ENCODE data around the gene GSN.

GSN gene

GRCh38 chr9:121246821-121247561 is 21.0 kb upstream of the GSN start:
- FAIRE-seq, result no peak

GRCh38 chr9:121249563-121249962 is 18.4 kb upstream of the GSN start:
- no peak for FAIRE-seq

GRCh38 chr9:121252104-121252851 is 15.7 kb upstream of the GSN start:
- FAIRE-seq, result no peak

GRCh38 chr9:121253162-121253561 is 14.8 kb upstream of the GSN start:
- FAIRE-seq, result no peak

DNA sequence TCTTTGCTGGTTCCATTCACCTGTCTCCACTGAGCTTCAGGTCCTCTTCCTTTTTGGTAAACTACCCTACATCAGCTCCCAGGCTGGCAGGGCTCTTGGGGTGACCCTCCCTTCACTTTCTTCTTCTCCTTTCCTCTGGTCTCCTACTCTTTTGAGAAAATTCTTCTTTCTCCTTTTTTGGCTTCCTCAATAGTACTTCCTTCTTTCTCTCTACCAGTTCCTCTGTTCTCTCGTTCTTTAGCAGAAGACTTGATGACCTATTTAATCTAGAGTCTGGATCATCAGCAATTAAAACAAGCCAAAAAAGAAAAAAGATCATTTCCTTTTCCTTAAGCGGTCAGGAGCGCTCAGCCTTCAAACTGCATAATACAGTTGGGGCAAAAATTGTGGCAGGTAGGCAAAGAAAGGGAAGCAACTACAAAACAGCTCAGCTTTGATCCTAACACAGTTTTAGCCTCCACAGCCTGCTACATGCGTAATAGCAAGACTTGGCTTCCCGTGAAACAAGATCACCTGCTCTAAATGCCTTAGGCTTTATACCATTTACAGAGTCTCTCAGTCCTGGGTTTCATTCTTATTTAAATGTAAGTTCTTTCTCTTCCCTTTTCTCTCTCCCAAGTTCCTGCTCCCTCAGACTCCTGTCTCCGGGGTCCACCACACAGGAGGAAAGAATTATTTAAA is 14.0 kb upstream of the GSN start:
- no peak for FAIRE-seq

DNA sequence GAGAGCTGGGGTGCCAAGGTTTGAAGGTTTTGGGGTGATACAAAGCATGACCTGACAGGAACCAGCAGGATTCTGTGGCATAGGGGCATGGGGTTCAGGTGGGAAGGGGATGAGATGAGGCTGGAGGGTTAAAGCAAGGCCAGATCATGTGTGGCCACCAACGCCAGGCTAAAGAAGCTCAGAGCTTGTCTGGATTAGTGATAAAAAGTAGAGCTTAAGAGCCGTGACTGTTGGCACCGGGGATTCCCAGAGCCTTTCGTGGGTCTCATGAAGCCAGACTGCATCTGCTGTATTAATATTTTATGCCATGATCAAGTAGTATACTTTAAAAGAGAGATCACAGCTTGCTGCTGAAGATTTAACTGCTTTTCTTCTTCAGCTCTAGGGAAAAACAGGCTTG is 8.5 kb upstream of the GSN start:
- FAIRE-seq, result no peak

DNA sequence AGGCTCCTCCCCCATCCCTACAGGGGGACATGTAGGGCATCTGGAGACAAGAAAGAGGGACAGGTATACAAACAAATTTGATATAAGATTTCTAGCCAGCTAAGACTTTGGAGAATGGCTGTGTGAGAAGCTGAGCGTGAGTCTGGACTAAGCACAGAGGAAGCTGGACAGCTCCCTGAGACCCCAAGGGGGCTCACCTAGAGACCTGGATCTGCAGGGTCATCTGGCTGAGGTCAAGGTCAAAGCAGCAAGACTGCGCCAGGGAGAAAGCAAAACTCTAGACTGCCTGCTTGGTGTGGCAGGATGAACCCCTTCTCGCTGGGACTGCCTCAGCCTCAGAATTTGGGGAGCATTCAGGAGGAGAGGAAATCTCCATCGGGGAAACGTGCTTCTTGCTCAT is 8.0 kb upstream of the GSN start:
- FAIRE-seq, result no peak

DNA sequence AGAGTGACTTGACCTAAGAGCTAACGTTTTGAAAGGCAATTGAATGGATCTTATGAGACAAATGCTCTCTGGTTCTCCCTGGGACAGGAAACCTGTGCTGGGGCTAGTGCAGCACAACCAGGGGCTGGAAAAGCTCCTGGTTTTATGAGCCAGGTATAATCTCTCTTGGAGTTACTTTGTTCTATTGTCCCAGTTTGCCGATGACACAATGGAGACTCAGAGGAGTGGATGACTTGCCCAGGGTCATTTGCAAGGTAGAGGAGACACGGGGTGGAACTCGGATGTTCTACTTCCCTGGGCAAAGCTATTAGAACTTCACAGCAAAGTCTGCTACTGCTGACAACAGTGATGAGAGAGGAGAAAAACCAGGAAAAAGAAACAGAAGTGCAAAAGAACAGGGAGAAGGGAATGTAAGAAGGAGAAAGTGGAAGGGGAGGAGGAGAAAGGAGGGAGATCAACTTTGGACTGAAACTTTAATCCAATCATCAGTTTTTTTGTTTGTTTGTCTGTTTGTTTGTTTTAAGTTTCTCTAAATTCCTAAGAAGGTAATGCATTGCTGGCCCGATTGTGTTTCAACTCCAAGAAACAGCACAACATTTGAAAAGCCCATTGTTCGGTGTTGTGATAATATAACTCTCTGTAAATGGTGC is 7.4 kb upstream of the GSN start:
- FAIRE-seq, result no peak

DNA sequence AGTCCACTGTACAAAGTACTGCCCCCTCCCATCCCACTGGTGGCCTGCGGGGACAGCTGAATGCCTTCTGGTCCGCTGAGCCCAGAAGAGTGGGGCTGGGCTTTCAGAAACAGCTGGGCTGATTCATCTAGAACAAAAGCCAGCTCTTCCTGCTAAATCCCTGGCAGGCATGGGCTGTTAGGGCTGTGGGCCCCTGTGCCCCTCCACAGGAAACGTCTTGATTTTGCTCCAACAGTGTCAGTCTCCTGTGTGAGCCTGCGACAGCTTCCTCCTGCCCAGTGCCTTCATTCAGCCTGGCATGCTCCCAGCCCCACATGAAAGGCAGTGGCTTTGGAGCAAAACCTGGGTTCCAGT is 6.9 kb upstream of the GSN start:
- FAIRE-seq, result no peak

DNA sequence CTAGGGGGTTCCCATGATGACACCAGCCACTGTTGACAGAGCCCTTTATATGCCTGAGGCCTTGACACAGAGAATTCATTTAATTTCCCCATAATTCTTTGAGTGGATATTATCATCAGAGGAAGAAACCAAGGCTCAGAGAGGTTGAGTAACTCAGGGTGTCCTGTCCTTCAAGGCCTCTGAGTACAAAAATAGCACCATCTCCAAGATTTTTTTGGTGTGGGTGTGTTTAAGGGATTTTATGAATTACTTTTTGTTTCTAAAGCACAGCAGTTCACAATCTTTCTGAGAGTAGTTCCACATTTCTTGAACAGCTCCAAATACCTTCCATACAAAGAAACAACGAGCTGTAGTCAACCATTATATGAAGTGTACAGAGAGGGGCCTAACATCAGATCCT is 6.2 kb upstream of the GSN start:
- no peak for FAIRE-seq

DNA sequence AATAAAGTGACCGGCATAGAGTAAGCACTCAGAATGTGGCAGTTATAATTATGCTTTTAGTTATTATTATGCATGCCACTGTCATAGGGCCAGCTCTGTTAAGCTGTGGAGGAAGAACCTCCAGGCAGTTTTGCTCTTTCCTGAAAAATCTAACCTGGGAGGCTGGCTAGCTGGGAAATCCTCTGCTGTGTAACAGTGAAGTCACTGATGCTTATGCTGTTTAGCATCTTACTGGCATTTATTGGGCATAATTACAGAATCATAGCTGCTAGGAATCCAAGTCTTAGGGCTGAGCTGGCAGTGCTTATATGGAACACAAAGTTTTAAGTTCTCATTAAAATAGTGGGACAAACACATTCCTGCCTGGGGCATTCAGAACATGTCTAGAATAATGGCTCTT is 5.5 kb upstream of the GSN start:
- FAIRE-seq, result no peak

- no peak for FAIRE-seq
Observed at GRCh38 chr9:121262953-121263352, 5.0 kb upstream of the GSN start.

DNA sequence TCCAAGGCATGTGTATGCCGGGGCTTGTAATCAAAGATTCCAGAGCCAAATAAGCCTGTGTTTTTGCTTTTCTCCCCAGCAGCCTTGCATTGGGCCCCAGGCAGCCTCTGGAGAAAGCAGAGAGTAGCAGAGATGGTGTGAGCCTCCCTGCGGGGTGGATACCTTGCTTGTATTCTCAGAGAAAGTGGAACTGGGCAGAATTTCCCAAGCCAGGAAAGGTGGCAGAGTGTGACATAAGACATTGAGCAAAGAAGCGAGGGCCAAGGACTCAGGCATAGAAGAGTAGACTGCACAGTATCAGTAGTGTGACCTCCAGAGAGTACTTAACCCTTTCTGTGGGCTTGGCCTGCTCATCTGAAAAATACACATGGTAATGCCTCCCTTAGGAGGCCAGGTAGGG is 1.6 kb upstream of the GSN start:
- FAIRE-seq, result no peak

GRCh38 chr9:121266906-121267650 is 884 bp upstream of the GSN start:
- FAIRE-seq, result no peak

- no peak for FAIRE-seq
Observed at GRCh38 chr9:121268598-121268850, 562 bp downstream of the GSN start.

DNA sequence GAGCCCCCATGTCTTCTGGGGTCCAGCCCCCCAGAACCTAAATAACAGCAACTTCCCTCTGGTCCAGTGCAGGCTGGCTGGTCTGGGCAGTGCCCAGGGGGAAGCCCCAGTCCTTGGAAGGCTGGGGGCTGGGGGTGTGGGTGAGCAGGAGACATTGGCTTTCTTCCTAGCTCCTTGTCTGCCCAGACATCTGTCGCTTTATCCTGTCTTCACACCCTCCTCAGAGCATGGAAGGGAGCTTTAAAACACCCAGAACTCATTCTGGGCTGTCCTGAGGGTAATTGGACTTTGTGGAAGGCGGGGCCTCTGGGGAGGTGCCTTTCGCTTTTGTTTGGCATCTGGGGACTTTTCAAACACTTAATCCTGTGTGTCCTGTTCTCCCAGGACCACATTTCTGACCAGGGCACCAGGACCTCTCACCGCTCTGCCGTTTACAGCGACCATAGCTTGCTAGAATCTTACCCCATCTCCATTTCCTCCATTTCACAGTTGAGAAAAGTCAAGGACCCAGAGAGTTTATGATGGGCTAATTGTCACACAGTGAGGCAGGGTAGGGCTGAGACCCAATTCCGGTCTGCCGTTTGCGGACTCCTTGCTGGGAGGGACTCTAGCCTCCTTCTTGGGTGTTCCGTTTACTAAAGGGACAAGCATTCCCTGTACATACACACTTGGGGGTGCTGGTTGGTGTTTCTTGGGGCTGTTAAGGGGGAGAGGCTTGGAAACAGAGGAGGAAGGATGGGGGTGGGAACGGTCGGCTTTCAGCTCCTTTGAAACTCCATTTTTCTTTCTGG is 1.1 kb downstream of the GSN start:
- no peak for FAIRE-seq

GRCh38 chr9:121269642-121270254 is 1.8 kb downstream of the GSN start:
- no peak for FAIRE-seq

GRCh38 chr9:121271368-121272341 is 3.7 kb downstream of the GSN start:
- no peak for FAIRE-seq

DNA sequence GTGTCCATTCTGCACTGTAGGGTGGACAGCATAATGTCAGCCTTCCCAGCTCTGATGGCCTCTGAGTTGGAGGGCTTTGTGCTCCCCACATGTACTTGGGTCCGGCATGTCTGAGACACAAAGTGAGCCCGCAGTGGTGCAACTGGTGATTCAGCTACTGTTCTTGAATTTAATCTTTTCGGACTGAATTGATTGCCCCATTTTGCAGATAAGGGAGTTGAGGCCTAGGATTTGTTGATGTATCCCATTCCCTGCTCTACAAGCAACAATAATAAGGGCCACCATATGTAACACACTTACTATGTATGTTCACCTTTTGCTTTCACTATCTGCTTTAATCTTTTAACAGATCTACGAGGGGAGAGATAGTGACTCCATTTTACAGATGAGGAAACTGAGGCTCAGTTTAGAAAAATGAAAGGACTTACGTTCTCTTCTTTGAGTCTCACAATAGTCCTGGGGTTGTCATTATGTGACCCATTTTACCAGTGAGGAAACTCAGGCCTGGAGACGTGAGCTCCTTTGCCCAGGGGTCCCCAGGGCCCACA is 4.5 kb downstream of the GSN start:
- no peak for FAIRE-seq

- FAIRE-seq, result peak; percentile 69
Observed at GRCh38 chr9:121273064-121273775, 5.3 kb downstream of the GSN start.
